ENCODE measurements around the gene DRAXIN. TPM values are rescaled to one million over a fixed set of nuclear protein-coding genes. Genes with fewer than 3 reads are reported as not detected.

The DRAXIN gene
- total RNA-seq, 2 donors from 2014 or later: 0.05 to 0.09 TPM

GRCh38 chr1:11728126-11728806 is 36.8 kb downstream of the DRAXIN start:
- intact Hi-C loops (cut with DNase I): no loop called here
- DNase-seq (ENCODE audit: low spot score): no peak

- DNase-seq (ENCODE audit: low spot score): no peak
- intact Hi-C loops (cut with DNase I): no loop called here
These were observed 37.6 kb downstream of the DRAXIN start for GRCh38 chr1:11729155-11729497.

GRCh38 chr1:11729498-11730428 is 38.3 kb downstream of the DRAXIN start:
- intact Hi-C loops (cut with DNase I): loop anchor here in 1 of 2 donors (10.0 kb wide), 1 partner anchor 55 kb away; no protein-coding TSS in a partner anchor

GRCh38 chr1:11730429-11730891 is 39.0 kb downstream of the DRAXIN start:
- intact Hi-C loops (cut with DNase I): loop anchor here in 1 of 2 donors (10.0 kb wide), 1 partner anchor 54 kb away; no protein-coding TSS in a partner anchor
- DNase-seq (ENCODE audit: low spot score): no peak

More at GRCh38 chr1:11729498-11730428, 38.3 kb downstream of the DRAXIN start:
- DNase-seq (ENCODE audit: low spot score): no peak

GRCh38 chr1:11731691-11732283 is 40.3 kb downstream of the DRAXIN start:
- intact Hi-C loops (cut with DNase I): loop anchor here in 1 of 2 donors (10.0 kb wide), 1 partner anchor 53 kb away; no protein-coding TSS in a partner anchor
- DNase-seq (ENCODE audit: low spot score): peak; percentile 93

GRCh38 chr1:11733306-11733705 is 41.8 kb downstream of the DRAXIN start:
- intact Hi-C loops (cut with DNase I): loop anchor here in 1 of 2 donors (10.0 kb wide), 1 partner anchor 51 kb away; no protein-coding TSS in a partner anchor
- no peak for DNase-seq (ENCODE audit: low spot score)

GRCh38 chr1:11735531-11735853 is 44.0 kb downstream of the DRAXIN start:
- DNase-seq (ENCODE audit: low spot score): no peak
- intact Hi-C loops (cut with DNase I): loop anchor here in 1 of 2 donors (10.0 kb wide), 1 partner anchor 49 kb away; no protein-coding TSS in a partner anchor

GRCh38 chr1:11735854-11736745 is 44.6 kb downstream of the DRAXIN start, which contains the start of gene AGTRAP:
TSS of gene AGTRAP (plus strand) at chr1:11736136. CDS start at chr1:11736209, 73 bp downstream.
- peak; percentile 100 for DNase-seq (ENCODE audit: low spot score)
- intact Hi-C loops (cut with DNase I): loop anchor here in 1 of 2 donors (10.0 kb wide), 1 partner anchor 49 kb away; no protein-coding TSS in a partner anchor

GRCh38 chr1:11736746-11737639 is 45.5 kb downstream of the DRAXIN start:
- peak; percentile 94 for DNase-seq (ENCODE audit: low spot score)
- intact Hi-C loops (cut with DNase I): loop anchor here in 1 of 2 donors (10.0 kb wide), 1 partner anchor 48 kb away; no protein-coding TSS in a partner anchor

- DNase-seq (ENCODE audit: low spot score): no peak
- intact Hi-C loops (cut with DNase I): loop anchor here in 1 of 2 donors (10.0 kb wide), 1 partner anchor 47 kb away; no protein-coding TSS in a partner anchor
These were observed 46.6 kb downstream of the DRAXIN start for GRCh38 chr1:11738096-11738495.

GRCh38 chr1:11738783-11739182 is 47.3 kb downstream of the DRAXIN start:
- intact Hi-C loops (cut with DNase I): loop anchor here in 1 of 2 donors (10.0 kb wide), 1 partner anchor 46 kb away; no protein-coding TSS in a partner anchor
- no peak for DNase-seq (ENCODE audit: low spot score)

GRCh38 chr1:11740258-11741192 is 49.0 kb downstream of the DRAXIN start:
- DNase-seq (ENCODE audit: low spot score): no peak
- intact Hi-C loops (cut with DNase I): no loop called here

- no peak for DNase-seq (ENCODE audit: low spot score)
- intact Hi-C loops (cut with DNase I): no loop called here
These were observed 50.0 kb downstream of the DRAXIN start for GRCh38 chr1:11741482-11741881.

GRCh38 chr1:11741919-11742558 is 50.5 kb downstream of the DRAXIN start:
- intact Hi-C loops (cut with DNase I): no loop called here
- no peak for DNase-seq (ENCODE audit: low spot score)

- intact Hi-C loops (cut with DNase I): no loop called here
- no peak for DNase-seq (ENCODE audit: low spot score)
These were observed 52.8 kb downstream of the DRAXIN start for GRCh38 chr1:11744287-11744686.

- intact Hi-C loops (cut with DNase I): no loop called here
- DNase-seq (ENCODE audit: low spot score): no peak
These were observed 54.6 kb downstream of the DRAXIN start for GRCh38 chr1:11746092-11746491.
